Measurements from ENCODE around the gene SMAD5.
A peak's percentile ranks its signal among the peaks of the same experiment; 100 is the strongest.

Gene SMAD5

DNA sequence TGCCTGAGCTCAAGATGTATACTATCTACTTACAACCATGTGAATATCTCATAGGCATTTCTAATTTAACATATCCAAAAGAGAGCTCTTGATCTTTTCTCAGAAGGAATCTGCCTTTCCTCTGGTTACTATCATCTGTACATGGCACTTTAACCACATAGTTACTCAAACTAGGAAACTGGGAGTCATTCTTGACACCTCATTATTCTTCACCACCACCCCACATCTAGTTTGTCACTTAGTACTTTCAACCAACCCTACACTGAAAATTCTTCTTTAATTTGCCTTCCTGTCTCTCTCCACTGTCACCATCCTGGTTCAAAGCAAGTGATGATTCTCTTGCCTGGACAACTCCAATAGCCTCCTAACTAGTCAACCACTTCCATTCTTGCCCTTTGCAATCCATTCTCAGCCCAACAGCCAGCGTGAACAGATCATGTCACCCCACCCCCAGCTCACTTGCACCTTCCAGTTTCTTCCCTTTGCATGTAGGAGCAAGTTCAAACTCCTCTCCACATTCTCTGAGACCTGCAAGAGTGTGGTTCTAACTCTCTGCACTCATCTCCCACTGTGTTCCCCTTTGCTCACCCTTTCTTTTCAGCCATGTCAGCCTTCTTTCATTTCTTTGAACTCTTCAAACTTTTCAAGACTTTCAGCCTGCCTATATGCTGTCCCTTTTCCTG, 17.3 kb upstream of the SMAD5 start:
- no peak for DNase-seq (ENCODE audit: low spot score)

DNA sequence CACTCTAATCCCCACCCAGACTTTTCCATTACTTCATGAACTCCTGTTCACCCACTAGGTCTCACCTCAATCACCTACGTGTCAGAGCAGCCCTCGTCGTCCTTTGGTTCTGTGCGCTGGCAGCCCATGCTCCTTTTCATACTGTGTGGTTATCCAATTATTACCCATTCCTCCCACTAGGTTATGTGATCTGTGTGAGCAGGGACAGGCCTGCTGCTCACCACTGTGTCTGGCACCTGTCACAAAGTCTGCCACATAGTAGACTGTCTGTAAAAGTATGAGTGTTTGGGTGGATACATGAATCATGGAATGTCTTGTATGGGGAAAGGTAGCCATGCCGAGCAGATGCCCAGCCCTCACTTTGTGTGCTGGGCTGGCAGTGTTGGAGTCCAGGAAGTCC, 12.1 kb upstream of the SMAD5 start:
- DNase-seq (ENCODE audit: low spot score): no peak

DNA sequence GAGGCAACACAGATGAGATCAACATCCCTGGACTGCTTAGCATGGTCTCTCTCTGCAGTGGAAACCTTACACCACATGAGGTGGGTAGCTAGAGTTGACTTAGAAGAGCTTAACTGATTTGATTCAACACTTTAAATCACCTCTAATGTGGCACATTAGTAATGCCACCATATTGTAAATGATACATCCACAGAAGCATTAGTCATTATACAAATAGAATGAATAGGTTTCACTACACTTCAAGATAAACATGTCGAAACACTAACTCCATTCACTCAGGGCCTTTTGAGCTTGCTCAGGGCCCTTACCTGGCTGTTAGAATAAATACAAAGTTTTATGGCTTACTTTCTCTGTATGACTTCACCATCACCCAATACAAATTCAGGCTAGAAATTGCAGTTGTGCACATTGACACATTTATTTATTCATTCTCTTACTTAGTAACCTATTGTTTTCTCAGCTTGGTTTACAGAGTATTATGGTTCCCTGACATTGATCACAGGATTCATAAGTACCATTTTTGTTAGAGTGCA, 9.3 kb upstream of the SMAD5 start:
- DNase-seq (ENCODE audit: low spot score): no peak

DNA sequence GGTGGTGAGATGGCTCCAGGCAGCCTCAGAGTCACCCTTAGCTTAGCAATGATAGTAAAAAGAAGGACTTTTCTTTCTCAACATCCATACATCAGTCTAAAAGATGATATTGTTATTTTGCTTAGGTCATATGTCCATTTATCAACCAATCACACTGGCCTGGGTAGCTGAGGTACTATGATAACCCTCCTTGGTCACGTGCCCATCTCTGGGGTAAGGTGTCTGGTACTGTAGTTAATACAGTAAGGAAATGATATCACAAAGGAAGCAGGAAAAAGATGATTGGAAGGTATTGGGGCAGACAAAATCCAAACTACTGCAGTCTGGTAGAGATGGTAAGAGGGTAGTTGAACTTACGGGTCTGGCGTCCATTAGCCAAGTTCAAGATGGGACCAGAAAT, 5.1 kb upstream of the SMAD5 start:
- DNase-seq (ENCODE audit: low spot score): no peak

DNA sequence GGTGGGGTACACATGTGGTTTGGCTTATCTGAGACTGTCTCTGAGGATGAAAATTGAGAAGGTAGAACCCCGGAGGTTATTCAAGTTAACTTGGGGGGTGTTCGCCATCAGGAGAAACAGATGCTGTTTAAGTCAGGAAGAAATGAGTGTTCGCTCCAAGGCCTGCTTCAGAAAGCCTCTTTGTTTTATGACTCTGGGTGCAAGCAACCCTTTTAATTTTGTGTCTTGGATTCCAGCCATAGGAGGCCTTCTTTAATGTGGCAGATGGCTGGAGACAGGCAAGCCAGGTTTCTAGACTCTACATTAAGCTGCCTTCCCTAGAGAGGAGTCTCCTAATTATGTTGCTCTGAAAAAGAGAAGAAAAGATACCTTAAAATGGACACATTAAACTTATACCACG, 4.2 kb upstream of the SMAD5 start:
- DNase-seq (ENCODE audit: low spot score): no peak

DNA sequence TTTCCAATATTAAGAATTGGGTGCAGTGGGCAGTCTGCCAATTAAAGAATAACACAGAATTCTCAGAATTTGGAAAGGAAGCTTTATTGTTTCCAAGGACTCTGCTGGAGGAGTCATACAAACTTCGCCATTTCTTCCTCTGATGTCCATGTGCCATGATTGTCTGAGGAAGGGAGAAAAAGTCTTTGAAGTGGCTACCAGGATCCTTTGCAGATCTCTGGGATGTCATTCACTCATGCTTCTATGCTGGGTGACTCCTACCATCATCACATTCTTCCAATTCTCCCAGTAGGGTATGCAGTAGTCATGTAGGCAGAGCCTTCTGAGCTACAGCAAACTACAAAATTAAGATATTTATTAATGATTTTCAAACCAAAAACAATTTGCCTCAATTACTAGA, 3.2 kb upstream of the SMAD5 start:
- no peak for DNase-seq (ENCODE audit: low spot score)

DNA sequence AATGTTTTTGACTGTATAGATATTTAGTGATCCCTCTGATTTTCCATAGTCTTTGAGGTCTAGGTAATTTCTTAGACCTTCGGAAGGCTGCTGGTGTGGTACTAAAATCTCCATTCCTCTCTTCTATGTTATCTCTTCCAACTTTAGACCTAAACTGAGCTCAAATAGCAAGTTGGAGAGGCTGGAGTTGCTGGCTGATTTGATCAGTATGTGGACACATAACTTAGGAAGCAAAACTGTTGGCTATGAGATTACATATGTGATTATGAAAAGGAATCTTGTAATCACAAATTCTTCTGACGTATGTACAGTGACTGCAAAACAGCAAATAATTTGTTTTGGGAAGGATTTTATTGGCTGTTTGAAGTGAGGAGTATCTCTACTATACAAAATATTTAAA, 2.1 kb upstream of the SMAD5 start:
- no peak for DNase-seq (ENCODE audit: low spot score)

DNA sequence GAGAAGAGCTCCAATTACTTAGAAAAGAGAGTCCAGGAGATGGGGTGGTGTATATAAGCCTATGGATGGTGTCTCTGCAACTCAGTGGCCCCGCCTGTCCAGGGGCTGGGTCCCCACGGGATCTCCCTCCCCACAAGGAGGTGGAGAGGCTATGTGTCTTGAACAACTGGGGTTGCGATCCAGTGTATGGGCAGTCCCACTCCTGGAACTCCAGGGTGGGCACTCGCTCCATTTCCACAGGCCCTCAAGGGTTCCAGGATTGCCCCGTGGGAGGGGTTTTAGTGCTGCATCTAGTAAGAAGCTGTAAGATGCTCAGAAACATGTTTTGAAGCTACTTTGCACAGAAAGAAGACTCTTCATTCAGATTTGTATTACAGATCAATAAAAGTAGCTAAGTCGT, 558 bp upstream of the SMAD5 start:
- DNase-seq (ENCODE audit: low spot score): peak; percentile 12

DNA sequence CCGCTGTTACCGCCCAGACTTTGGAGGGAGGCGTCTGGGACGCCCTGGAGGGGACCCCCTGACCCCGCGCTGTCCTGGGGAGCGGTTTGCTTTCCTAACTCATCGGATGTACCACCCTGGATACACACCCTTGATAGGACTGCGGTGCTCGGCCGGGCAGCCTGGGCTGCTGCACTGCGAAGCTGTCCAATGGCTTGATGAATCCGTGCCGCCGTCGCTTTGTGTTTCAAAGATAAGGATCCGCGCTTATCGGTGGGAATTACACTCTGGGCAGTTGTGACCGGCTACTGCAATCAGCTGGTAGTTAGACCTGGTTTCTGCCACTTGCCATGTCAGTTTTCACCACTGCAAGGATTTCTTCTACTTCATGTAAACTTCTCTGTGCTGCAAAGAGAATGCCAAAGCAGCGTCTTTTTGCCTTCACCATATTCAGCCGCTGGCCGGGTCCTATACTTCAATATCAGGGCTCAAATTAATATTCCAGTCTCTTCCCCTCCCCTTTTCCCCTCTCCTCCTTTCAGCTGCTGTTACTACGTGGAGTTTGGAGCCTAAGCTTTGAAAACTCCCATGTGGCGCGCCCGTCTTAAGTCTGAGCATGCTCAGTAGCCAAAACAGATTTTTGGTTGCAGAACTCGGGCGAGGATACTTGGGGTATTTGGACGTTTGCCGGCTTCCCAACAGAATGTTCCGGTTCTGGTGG, 727 bp downstream of the SMAD5 start:
- DNase-seq (ENCODE audit: low spot score): peak; percentile 33

DNA sequence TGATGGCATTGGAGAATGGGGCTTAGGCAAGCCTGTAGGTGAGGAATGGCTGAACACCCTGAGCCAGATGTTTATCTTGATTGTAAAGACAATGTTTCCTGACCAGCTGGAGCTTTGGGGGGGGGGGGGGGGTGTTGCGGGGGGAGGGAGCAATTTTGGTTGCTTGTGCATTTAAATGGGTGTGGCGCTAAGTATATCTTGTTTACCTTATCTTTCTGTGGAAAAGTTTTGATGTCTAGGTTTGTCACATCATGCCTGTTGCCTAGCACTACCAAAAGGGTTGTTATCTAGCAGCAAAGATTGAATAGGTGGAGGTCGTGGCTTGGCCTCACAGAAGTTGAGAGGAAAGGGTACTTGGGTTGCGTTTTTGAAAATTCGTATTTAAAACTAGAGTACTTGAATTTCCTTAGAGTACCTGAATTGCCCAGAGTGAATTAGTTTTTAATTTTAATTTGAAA, 1.3 kb downstream of the SMAD5 start:
- DNase-seq (ENCODE audit: low spot score): no peak

DNA sequence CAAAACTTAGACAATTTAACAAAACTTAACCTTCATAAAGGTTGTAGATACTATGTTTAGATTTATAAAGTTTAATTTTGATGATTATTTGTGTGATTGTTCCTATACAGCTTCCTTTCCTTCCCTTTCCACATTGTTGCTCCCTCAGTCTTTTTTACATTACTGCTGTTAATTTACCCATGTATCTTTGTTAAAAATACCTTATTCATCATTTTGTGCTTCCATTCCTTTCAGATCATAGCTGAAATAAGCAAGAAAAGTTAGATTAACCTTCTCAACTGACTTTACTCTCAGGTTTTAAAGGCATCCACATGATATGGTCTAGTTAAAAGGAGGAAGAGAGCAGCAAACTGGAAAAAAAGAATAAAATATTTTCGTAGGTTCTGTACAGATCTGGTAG, 2.0 kb downstream of the SMAD5 start:
- DNase-seq (ENCODE audit: low spot score): no peak

DNA sequence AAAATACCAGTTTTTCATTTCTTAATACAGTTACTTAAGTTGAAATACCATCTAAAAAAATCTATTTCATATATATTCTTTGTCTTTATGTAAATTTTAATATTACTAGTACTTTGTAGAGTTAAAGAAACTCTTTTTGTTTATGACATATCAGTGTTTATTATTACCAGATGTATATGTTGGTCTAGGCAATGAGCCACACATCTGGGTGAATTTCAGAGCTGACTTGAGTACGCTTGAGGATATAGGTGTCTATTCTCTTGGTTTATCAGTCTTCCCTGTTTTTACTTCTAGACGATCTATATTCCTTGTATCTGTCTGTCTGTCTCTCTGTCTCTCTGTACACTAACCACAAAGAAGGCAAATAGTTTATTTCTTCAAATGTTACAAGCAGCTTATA, 2.9 kb downstream of the SMAD5 start:
- DNase-seq (ENCODE audit: low spot score): no peak

DNA sequence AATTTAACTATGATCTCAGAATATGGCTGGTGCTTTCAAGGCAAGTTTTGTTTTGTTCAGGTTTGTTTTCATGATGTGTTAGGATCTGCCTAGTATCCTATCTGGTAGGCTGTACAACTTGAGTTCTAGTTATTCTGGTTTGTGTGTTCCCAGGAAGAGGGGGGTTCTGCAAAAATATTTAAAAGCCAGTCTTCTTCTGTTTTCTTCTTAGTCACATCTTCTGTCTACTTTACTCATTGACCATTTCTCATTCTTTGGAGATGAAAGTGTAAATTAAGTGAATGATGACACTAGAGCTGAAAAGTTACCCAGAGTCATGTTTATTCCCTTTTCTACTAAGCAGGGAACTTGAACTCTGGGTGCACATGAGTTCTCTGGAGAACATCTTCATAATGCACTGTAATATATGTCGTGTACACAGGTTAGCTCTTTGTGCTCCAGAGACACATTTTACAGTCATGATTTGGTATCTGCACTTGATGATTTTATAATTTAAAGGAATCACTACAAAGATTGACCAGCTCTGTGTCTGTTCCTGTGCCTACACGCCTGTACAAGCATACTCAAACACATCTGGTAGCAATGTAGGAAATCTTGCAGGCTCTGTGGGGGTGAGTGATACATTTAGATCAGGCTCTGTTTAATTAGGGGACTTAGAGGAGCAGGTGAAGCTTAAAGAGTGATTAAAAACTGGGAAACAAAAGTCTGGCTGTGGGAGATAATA, 5.0 kb downstream of the SMAD5 start:
- DNase-seq (ENCODE audit: low spot score): no peak

DNA sequence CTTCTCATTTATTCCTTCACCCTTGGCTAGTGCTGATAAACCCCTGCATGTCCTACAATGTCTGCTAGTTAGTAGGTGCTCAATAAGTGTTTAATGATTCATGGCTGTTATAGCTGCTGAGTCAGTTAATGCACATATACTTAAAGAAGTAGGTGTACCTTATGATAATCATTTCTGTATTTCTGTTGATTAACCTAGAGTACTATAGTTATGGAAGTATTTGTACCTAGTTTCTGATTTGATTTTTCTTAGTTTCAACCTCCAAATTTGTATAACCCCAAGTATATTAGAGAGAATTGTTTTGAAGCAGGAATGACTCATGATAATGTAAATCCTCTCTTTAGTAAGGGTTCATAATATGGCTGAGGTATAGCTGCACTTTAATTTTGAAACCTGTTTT, 8.9 kb downstream of the SMAD5 start:
- DNase-seq (ENCODE audit: low spot score): no peak

DNA sequence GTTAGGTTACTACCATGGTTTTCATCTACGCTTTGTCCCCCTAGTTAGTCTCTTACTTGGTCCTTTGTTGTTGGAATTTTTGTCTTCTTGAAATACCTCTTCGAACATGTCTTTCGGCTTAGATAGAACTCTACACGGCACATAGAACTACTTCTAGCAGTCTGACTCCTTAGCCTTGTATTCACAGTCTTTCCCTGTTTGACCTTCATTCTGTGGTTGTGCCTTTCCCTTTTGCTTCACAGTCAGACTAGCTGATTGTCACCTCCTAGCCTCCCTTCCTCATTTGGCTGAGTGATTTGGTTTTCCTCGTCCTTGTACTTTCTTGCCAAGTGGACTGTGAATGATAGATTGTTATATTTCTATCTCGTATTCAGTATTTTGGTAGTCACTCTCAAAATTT, 10.7 kb downstream of the SMAD5 start:
- DNase-seq (ENCODE audit: low spot score): no peak

DNA sequence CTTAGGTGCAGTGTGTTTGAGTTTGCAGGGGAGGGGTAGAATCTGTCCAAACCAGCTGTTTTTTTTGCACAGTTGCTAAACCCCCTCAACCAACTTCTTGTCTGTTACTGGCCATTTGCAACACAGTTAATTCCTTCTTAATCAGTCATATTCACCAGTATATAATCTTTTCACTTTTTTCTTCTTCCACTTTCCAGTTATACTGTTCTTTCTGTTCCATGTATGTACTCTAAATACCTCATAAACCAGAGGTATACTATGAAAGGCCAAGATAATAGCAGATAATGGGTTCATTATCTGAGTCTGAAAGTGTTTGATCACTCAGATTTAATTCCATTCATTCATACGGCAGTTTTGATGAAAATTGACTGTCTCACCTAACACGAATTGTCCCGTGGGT, 11.1 kb downstream of the SMAD5 start:
- no peak for DNase-seq (ENCODE audit: low spot score)

DNA sequence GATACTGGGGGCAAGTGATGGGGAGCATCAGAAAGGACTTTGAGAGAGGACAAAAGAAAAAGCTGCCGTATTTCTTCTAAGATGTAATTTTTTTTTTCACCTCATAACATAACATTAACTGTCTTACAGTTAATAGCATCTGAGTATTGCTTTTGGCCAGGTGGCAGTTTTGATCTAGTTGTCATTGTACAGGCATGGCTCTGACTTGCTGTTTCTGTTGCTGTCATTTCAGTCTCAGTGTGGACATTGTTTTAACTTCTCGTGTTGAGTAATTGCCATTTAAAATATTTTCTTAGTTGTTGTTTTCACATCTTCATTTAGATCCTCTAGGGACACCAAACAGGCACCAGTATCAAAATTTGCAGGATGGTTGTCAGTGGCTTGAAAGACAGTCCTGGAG, 12.4 kb downstream of the SMAD5 start:
- no peak for DNase-seq (ENCODE audit: low spot score)

DNA sequence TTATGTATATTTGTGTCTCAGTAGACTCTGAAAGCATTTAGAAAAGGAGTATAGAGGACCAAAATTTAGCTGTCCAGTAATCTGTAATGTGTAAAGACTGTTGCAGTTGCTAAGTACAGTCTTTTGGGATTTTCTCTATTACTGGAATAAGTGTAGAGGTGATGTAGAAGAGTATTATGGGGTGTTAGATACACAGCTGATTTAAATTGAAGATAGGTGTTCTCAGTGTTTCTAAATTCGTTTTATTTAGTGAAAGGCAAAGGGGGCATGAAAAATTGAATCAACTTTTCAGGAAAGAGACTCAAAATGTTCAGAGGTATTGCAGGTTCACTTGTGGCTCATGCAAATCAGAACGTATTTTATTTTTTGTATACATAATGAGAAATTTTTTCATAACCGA, 13.6 kb downstream of the SMAD5 start:
- DNase-seq (ENCODE audit: low spot score): no peak

DNA sequence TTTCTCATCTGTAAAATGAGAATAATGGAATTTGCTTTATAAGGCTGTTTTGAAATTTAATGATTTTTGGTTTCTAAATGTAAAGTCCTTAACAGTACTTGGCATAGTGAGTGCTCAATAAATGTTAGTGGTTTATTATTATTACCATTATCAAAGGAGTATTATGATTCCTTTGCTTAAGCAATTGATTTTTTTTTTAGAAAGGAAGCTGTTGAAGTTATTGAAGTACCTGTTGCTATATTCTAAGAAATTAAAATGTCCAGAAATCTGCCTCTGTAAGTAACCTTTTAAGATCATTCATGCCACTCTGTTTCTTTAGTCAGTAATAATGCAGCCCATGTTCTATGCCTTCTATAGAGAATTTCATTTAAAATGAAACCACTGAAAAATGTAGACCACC, 15.0 kb downstream of the SMAD5 start:
- no peak for DNase-seq (ENCODE audit: low spot score)

DNA sequence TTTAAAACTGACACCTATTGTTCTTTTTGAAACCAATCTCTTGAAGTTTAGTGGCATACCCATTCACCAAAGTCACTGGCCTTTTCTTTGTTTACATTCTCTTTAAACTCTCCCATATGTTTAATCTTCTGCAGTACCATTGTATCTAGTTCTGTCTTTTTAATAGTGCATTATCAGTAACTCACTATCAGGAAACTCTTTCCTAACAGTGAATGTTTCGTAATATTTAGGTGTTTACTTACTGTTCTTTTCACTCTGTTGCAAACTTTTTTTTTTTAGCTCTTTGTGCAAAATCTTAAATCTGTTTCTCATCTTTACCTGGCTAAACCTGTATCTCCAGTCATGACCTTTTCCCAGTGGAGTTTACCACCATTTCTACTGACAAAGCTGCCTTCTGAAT, 17.2 kb downstream of the SMAD5 start:
- DNase-seq (ENCODE audit: low spot score): no peak

DNA sequence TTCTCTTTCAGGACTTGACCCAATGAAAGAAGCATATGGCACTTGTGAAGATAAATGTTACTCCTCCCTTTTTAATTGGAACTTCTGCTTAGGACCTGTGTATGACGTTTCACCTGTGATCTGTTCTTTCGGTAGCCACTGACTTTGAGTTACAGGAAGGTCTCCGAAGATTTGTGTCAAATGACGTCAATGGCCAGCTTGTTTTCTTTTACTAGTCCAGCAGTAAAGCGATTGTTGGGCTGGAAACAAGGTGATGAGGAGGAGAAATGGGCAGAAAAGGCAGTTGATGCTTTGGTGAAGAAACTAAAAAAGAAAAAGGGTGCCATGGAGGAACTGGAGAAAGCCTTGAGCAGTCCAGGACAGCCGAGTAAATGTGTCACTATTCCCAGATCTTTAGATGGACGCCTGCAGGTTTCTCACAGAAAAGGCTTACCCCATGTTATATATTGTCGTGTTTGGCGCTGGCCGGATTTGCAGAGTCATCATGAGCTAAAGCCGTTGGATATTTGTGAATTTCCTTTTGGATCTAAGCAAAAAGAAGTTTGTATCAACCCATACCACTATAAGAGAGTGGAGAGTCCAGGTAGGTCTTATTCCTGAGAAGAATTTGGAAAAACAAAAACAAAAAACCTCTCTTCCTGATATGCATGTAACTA, 21.1 kb downstream of the SMAD5 start:
- DNase-seq (ENCODE audit: low spot score): no peak

DNA sequence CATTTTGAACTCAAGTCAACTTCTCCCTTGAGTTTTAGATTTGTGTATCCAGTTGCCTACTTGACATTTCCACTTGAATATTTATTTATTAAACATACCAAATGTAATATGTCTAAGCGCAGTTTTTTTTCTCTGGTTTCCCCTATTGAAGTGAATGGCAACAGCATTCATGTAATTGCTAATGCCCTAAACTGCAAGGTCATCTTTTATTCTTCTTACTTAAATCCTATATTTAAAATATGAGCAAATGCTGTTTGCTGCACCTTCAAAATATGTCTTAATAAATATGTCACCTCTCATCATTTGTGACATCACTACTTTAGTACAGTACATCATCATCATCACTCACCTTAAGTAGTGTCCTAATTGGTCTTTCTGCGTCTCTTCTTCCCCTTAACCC, 22.4 kb downstream of the SMAD5 start:
- DNase-seq (ENCODE audit: low spot score): no peak

DNA sequence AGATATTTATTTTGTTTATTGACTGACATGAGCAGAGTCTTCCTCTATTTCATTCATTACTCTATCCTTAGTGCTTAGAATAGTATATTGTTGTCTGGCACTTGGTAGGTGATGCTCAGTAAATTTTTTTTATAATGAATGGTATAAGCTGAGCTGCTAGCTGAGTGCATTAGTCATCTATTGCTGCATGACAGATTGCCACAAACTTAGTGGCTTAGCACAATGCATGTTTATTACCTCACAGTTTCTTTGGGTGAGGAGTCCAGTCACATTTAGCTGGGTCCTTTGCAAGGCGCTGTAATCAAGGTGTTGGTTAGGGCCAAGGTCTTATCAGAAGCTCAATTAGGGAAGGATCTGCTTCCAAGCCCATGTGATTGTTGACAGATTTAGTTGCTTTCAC, 23.1 kb downstream of the SMAD5 start:
- no peak for DNase-seq (ENCODE audit: low spot score)
